HG03457 (cell line): ENCODE data around the gene PRRC2B.
A peak's percentile ranks its signal among the peaks of the same experiment; 100 is the strongest.
"Not testable (repeated sequence)": the region's sequence is repeated elsewhere in the genome, so short reads cannot be mapped to it uniquely, and the experiment has no call there.

Source experiments
- ATAC-seq: cut with Tn5 transposase; IDR thresholded peaks from one replicate; pipeline ENCODE4 v1.9.1; 2021; ENCODE audit warnings: moderate number of reproducible peaks; ENCODE audit not compliant: unreplicated experiment

The PRRC2B gene

GRCh38 chr9:131528886-131529505 is 135.1 kb downstream of the PRRC2B start:
- no peak for ATAC-seq

GRCh38 chr9:131529597-131530545 is 136.0 kb downstream of the PRRC2B start:
- ATAC-seq: no peak

- ATAC-seq: peak; percentile 13
Measured at GRCh38 chr9:131530546-131530919, 136.6 kb downstream of the PRRC2B start.

GRCh38 chr9:131530920-131531832 is 137.3 kb downstream of the PRRC2B start, which contains the start of gene UCK1:
TSS of gene UCK1 (minus strand) at chr9:131531263. CDS start at chr9:131531174, 89 bp downstream.
- ATAC-seq: peak; percentile 64

- ATAC-seq: no peak
Measured at GRCh38 chr9:131534721-131535237, 140.9 kb downstream of the PRRC2B start.

- ATAC-seq: no peak
Measured at GRCh38 chr9:131537946-131538345, 144.1 kb downstream of the PRRC2B start.

- ATAC-seq: no peak
Measured at GRCh38 chr9:131539223-131539923, 145.5 kb downstream of the PRRC2B start.

- no peak for ATAC-seq
Measured at GRCh38 chr9:131543141-131543540, 149.3 kb downstream of the PRRC2B start.

- no peak for ATAC-seq
Measured at GRCh38 chr9:131545003-131545785, 151.3 kb downstream of the PRRC2B start, which contains the start of gene PRRT1B. TSS of gene PRRT1B (plus strand) at chr9:131545523. CDS start at chr9:131545616, 93 bp downstream.

GRCh38 chr9:131545786-131546335 is 152.0 kb downstream of the PRRC2B start:
- no peak for ATAC-seq

- ATAC-seq: no peak
Measured at GRCh38 chr9:131546336-131547084, 152.6 kb downstream of the PRRC2B start.

GRCh38 chr9:131549186-131549585 is 155.3 kb downstream of the PRRC2B start:
- not testable (repeated sequence) for ATAC-seq
